ENCODE measurements around the gene C1orf159. TPM values are rescaled to one million over a fixed set of nuclear protein-coding genes. Genes with fewer than 3 reads are reported as not detected.
A peak's percentile ranks its signal among the peaks of the same experiment; 100 is the strongest.

C1orf159 gene
- total RNA-seq, 1 donor from 2014 or later: 31.8 TPM

GRCh38 chr1:1162597-1163537 is 47.0 kb upstream of the C1orf159 start:
- DNase-seq (ENCODE audit: low spot score in 2 of 2, unreplicated experiment in 2 of 2): no peak
- Mint-ChIP-seq H3K27ac (peak overlapping the region; percentile 53), H3K27me3 (ENCODE audit: low read depth) (peaks cover 5% of the 10 kb centered on the region), H3K4me1 (peaks cover 18% of the 10 kb centered on the region), H3K9me3 (no peaks in the 10 kb centered on the region), H3K4me3 (peak overlapping the region; percentile 58), H3K36me3 (no peaks in the 10 kb centered on the region)
- TF ChIP-seq, protein P1, sequence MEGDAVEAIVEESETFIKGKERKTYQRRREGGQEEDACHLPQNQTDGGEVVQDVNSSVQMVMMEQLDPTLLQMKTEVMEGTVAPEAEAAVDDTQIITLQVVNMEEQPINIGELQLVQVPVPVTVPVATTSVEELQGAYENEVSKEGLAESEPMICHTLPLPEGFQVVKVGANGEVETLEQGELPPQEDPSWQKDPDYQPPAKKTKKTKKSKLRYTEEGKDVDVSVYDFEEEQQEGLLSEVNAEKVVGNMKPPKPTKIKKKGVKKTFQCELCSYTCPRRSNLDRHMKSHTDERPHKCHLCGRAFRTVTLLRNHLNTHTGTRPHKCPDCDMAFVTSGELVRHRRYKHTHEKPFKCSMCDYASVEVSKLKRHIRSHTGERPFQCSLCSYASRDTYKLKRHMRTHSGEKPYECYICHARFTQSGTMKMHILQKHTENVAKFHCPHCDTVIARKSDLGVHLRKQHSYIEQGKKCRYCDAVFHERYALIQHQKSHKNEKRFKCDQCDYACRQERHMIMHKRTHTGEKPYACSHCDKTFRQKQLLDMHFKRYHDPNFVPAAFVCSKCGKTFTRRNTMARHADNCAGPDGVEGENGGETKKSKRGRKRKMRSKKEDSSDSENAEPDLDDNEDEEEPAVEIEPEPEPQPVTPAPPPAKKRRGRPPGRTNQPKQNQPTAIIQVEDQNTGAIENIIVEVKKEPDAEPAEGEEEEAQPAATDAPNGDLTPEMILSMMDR (IDR thresholded peaks at IDR 0.05; ENCODE audit: unreplicated experiment): no peak

GRCh38 chr1:1161683-1162079 is 45.8 kb upstream of the C1orf159 start:
- TF ChIP-seq, protein P1 (IDR thresholded peaks at IDR 0.05; ENCODE audit: unreplicated experiment): no peak
- Mint-ChIP-seq H3K9me3 (no peaks in the 10 kb centered on the region), H3K4me1 (peaks cover 18% of the 10 kb centered on the region), H3K36me3 (no peaks in the 10 kb centered on the region), H3K27me3 (ENCODE audit: low read depth) (peaks cover 5% of the 10 kb centered on the region), H3K27ac (no peak overlapping the region), H3K4me3 (no peak overlapping the region)
- DNase-seq (ENCODE audit: low spot score in 2 of 2, unreplicated experiment in 2 of 2): no peak

- H3K4me3 Mint-ChIP-seq: no peak overlapping the region
- H3K9me3 Mint-ChIP-seq: no peaks in the 10 kb centered on the region
- H3K4me1 Mint-ChIP-seq: peaks cover 18% of the 10 kb centered on the region
- TF ChIP-seq, protein P1 (IDR thresholded peaks at IDR 0.05; ENCODE audit: unreplicated experiment): no peak
- no peaks in the 10 kb centered on the region for H3K36me3 Mint-ChIP-seq
- no peak overlapping the region for H3K27ac Mint-ChIP-seq
- no peak for DNase-seq (ENCODE audit: low spot score in 2 of 2, unreplicated experiment in 2 of 2)
- H3K27me3 Mint-ChIP-seq (ENCODE audit: low read depth): peaks cover 5% of the 10 kb centered on the region
These were observed 45.3 kb upstream of the C1orf159 start for GRCh38 chr1:1161078-1161682.

DNA sequence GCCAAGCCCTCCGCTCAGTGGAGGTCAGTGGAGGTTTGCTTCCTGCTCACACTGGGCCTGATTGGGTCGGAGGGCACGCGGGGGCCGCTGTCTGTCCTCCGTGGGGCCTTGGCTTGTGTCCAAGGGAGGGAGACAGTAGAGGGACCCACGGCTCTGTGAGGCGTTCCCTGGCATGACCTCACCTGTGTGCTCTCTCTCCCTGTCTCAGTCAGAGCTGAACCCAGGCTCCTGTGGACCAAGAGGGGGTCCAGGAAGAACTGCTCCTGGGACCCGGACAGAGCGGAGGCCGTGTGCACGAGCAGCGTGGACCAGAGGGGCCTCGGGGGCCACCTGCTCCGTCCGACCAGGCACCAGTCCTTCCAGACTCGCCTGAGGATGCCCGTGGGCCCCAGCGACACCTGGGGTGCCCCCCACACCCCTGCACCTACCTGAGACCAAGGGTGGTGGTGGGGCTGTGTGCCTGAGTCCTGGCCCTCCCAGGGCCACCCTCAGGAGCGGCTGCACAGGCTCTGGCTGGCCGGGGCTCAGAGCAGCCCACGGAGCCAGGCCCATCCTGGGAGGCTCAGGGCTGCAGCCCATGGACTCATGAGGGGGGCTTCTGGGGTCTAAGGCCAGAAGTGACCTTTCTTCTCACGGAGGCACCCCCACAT is 44.5 kb upstream of the C1orf159 start:
- H3K27ac Mint-ChIP-seq: no peak overlapping the region
- TF ChIP-seq, protein P1 (IDR thresholded peaks at IDR 0.05; ENCODE audit: unreplicated experiment): no peak
- H3K9me3 Mint-ChIP-seq: peaks cover under 1% of the 10 kb centered on the region
- H3K36me3 Mint-ChIP-seq: no peaks in the 10 kb centered on the region
- no peak overlapping the region for H3K4me3 Mint-ChIP-seq
- peaks cover 5% of the 10 kb centered on the region for H3K27me3 Mint-ChIP-seq (ENCODE audit: low read depth)
- no peak for DNase-seq (ENCODE audit: low spot score in 2 of 2, unreplicated experiment in 2 of 2)
- peaks cover 13% of the 10 kb centered on the region for H3K4me1 Mint-ChIP-seq

DNA sequence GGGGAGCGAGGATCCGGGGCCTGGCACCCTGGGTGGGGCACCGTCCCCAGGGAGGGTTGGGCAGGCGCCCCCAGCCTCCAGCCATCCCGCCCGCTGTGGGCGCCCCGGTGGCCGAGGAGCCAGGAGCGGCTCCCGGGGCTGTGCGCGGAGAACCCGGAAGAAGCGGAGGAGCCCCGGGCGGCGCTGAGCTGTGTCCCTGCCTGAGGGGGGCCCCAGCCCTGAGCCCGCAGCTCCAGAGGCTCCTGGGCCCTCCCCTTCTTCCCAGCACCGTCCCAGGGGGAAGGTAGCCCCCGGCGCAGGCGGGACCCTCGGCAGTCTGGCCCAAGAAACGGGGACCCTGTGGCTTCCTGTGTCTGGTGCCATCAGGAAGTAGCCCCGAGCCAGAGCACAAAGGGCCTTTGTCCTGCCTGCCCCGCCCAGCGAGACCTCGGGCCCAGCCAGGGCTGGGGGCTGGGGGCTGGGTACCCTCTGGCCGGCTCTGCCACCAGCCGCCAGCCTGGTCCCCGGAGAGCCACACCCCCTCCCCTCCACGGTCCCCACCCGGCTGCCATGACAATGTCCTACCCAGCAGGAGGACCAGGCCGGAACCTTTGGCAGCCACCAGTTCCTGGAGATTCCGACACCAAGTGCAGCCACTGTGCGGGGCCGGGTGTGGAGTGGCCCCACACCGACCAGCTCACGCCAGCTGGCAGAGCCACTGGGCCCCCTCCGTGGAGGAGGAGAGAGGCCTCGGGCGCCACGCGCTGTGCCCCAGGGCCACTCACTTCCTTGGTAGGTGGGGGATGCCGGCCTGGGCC is 42.2 kb upstream of the C1orf159 start:
- peak overlapping the region; percentile 33 for H3K4me3 Mint-ChIP-seq
- H3K27me3 Mint-ChIP-seq (ENCODE audit: low read depth): no peaks in the 10 kb centered on the region
- peaks cover 14% of the 10 kb centered on the region for H3K9me3 Mint-ChIP-seq
- H3K27ac Mint-ChIP-seq: no peak overlapping the region
- TF ChIP-seq, protein P1 (IDR thresholded peaks at IDR 0.05; ENCODE audit: unreplicated experiment): no peak
- H3K4me1 Mint-ChIP-seq: peaks cover 5% of the 10 kb centered on the region
- peak in 1 of 2 experiments; percentile 67 for DNase-seq (ENCODE audit: low spot score in 2 of 2, unreplicated experiment in 2 of 2)
- no peaks in the 10 kb centered on the region for H3K36me3 Mint-ChIP-seq
